Spleen (tissue), 7 donors: ENCODE data around the gene XRRA1.

ENCODE experiments used
- POLR2A ChIP-seq, 3 donors: fragments of 450-650 bp; IDR thresholded peaks; one replicate each; pipeline ENCODE4 v1.5.1; 2017; ENCODE audit warnings: antibody characterized with exemption in 3 of 3, mild to moderate bottlenecking in 1 of 3
- TF ChIP-seq, protein P1 (sequence below), 11 experiments: fragments of 200-600 bp in 7 of 11; fragments of 450-650 bp in 4 of 11; sonication (generic) in 4 of 11; IDR thresholded peaks in 8 of 11; conservative IDR thresholded peaks in 3 of 11; 1 replicate in 7 of 11; 2 replicates in 4 of 11; pipeline versions ENCODE4 v1.4.0 to v1.8.0; 2016 to 2021; ENCODE audit warnings: antibody characterized with exemption in 11 of 11, inconsistent platforms in 4 of 11, mild to moderate bottlenecking in 1 of 11
- donor health status: DM: no; HTN: no; CAD: no; lungs with moderate emphysema.
- donor health status: DM: no; HTN: no; CAD: no.
- donor health status: DM: no; HTN: no; CAD: no.

GRCh38 chr11:74978041-74978440 is 29.1 kb upstream of the XRRA1 start:
- no peak for TF ChIP-seq POLR2A (IDR thresholded peaks at IDR 0.05)
- TF ChIP-seq, protein P1, sequence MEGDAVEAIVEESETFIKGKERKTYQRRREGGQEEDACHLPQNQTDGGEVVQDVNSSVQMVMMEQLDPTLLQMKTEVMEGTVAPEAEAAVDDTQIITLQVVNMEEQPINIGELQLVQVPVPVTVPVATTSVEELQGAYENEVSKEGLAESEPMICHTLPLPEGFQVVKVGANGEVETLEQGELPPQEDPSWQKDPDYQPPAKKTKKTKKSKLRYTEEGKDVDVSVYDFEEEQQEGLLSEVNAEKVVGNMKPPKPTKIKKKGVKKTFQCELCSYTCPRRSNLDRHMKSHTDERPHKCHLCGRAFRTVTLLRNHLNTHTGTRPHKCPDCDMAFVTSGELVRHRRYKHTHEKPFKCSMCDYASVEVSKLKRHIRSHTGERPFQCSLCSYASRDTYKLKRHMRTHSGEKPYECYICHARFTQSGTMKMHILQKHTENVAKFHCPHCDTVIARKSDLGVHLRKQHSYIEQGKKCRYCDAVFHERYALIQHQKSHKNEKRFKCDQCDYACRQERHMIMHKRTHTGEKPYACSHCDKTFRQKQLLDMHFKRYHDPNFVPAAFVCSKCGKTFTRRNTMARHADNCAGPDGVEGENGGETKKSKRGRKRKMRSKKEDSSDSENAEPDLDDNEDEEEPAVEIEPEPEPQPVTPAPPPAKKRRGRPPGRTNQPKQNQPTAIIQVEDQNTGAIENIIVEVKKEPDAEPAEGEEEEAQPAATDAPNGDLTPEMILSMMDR (IDR thresholded peaks at IDR 0.05 in 8 of 11, conservative IDR thresholded peaks at IDR 0.05 in 3 of 11), result no peak
